ENCODE data around the gene SAG. TPM values are rescaled to one million over a fixed set of nuclear protein-coding genes. Genes with fewer than 3 reads are reported as not detected.

The SAG gene
- total RNA-seq, 1 experiment from 2014 or later: not detected

DNA sequence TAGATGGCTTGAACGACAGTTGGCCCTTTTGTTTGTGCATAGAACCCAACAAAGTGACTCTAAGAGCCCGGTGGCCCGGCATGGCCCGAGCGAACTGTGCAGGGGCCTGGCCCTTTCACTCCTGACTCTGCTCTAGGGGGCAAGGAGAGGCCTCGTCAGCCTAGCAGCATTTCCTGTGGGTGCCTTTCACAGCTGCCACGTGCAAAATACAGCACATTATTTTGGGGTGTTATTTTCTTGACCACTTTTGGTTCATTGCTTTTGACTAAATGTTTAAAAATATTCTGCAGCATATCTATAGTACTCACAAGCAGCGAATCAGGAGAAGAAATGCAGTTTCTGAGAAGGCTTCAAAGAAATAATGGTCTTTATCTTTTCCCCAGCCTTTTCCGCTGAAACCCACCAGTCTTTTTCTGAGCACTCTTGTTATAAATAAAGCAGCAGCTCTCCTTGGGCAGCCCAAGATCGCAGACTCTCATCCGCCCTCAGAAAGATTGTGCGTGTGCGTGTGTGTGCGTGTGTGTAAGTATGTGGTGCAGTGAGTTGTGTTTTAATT, 78.0 kb downstream of the SAG start:
- TF ChIP-seq, protein P1, sequence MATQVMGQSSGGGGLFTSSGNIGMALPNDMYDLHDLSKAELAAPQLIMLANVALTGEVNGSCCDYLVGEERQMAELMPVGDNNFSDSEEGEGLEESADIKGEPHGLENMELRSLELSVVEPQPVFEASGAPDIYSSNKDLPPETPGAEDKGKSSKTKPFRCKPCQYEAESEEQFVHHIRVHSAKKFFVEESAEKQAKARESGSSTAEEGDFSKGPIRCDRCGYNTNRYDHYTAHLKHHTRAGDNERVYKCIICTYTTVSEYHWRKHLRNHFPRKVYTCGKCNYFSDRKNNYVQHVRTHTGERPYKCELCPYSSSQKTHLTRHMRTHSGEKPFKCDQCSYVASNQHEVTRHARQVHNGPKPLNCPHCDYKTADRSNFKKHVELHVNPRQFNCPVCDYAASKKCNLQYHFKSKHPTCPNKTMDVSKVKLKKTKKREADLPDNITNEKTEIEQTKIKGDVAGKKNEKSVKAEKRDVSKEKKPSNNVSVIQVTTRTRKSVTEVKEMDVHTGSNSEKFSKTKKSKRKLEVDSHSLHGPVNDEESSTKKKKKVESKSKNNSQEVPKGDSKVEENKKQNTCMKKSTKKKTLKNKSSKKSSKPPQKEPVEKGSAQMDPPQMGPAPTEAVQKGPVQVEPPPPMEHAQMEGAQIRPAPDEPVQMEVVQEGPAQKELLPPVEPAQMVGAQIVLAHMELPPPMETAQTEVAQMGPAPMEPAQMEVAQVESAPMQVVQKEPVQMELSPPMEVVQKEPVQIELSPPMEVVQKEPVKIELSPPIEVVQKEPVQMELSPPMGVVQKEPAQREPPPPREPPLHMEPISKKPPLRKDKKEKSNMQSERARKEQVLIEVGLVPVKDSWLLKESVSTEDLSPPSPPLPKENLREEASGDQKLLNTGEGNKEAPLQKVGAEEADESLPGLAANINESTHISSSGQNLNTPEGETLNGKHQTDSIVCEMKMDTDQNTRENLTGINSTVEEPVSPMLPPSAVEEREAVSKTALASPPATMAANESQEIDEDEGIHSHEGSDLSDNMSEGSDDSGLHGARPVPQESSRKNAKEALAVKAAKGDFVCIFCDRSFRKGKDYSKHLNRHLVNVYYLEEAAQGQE (IDR thresholded peaks at IDR 0.05; ENCODE audit: insufficient read depth in 1 of 2, low read depth in 2 of 2, low read length in 1 of 2): no peak
- TF ChIP-seq TCF7L2 (IDR thresholded peaks at IDR 0.05; ENCODE audit: low read depth, low read length): no peak
- no peak for TF ChIP-seq SIN3A (IDR thresholded peaks at IDR 0.05; ENCODE audit: borderline replicate concordance, insufficient read depth, low read depth, low read length)
- no peak for TF ChIP-seq POLR2AphosphoS5 (IDR thresholded peaks at IDR 0.05; ENCODE audit: low read depth, low read length)
- TF ChIP-seq, protein P2, sequence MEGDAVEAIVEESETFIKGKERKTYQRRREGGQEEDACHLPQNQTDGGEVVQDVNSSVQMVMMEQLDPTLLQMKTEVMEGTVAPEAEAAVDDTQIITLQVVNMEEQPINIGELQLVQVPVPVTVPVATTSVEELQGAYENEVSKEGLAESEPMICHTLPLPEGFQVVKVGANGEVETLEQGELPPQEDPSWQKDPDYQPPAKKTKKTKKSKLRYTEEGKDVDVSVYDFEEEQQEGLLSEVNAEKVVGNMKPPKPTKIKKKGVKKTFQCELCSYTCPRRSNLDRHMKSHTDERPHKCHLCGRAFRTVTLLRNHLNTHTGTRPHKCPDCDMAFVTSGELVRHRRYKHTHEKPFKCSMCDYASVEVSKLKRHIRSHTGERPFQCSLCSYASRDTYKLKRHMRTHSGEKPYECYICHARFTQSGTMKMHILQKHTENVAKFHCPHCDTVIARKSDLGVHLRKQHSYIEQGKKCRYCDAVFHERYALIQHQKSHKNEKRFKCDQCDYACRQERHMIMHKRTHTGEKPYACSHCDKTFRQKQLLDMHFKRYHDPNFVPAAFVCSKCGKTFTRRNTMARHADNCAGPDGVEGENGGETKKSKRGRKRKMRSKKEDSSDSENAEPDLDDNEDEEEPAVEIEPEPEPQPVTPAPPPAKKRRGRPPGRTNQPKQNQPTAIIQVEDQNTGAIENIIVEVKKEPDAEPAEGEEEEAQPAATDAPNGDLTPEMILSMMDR (IDR thresholded peaks at IDR 0.05): no peak
- Histone ChIP-seq H3K4me3 (ENCODE audit: low read depth in 2 of 2, low read length in 2 of 2) (no peak overlapping the region), H3K9me3 (ENCODE audit: control insufficient read depth, insufficient read depth, low read depth, low read length) (no peaks in the 10 kb centered on the region), H3K36me3 (ENCODE audit: control insufficient read depth, insufficient read depth, low read length) (no peaks in the 10 kb centered on the region), H3K27ac (ENCODE audit: low read length) (no peak overlapping the region), H3K27me3 (ENCODE audit: control insufficient read depth, insufficient read depth, low read length) (no peaks in the 10 kb centered on the region), H3K4me1 (ENCODE audit: control insufficient read depth, insufficient read depth, low read length) (peaks cover 7% of the 10 kb centered on the region)
- ATAC-seq (no peak), DNase-seq (ENCODE audit: low read depth, low spot score) (no peak)
- CTCF ChIA-PET: no interaction called here
- in situ Hi-C loops (cut with HindIII; ENCODE audit: low pct_unique_long_range_greater_than_20kb, low sequenced_read_pairs): no loop called here
- intact Hi-C loops (cut with micrococcal nuclease; ENCODE audit: unreplicated experiment): no loop called here
- no TSS peak for BruUV-seq (replicated peaks)
- POLR2A ChIA-PET: no interaction called here

DNA sequence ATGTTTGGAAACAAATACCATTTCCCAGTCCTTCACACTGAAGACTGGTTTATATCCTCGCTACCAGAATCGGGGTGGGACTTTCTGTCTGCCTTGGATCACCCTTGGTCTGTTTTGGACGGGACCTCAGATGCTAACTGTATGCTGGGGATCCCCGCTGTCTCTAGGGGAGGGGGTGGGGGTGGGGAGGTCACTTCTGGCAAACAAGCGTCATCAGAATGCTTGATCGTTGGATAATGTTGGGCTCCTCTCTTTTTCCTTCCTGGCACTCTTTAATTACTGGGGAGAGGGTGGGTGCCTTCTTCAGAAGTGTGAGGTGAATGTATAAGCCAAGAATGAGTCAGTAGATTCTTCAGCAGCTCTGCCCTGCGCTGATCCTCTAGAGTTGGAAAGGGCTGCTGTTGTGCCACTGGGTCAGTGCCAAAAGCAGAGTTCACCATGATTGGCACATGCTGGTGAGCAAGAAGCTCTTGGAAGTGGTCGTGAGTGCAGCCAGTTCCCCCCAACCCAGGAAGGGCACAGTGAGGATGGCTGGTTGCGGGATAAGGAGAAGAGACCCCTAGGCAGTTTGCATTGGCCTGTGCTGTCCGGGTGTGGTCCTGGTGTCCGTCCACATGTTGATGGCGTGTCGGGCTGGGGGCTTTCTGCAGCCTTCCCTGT, 78.9 kb downstream of the SAG start:
- TF ChIP-seq SIN3A (IDR thresholded peaks at IDR 0.05; ENCODE audit: borderline replicate concordance, insufficient read depth, low read depth, low read length): no peak
- TF ChIP-seq, protein P1 (IDR thresholded peaks at IDR 0.05; ENCODE audit: insufficient read depth in 1 of 2, low read depth in 2 of 2, low read length in 1 of 2): no peak
- no peak for TF ChIP-seq TCF7L2 (IDR thresholded peaks at IDR 0.05; ENCODE audit: low read depth, low read length)
- no peak for TF ChIP-seq POLR2AphosphoS5 (IDR thresholded peaks at IDR 0.05; ENCODE audit: low read depth, low read length)
- TF ChIP-seq, protein P2 (IDR thresholded peaks at IDR 0.05): no peak
- no peaks in the 10 kb centered on the region for H3K27me3 ChIP-seq (ENCODE audit: control insufficient read depth, insufficient read depth, low read length)
- intact Hi-C loops (cut with micrococcal nuclease; ENCODE audit: unreplicated experiment): no loop called here
- in situ Hi-C loops (cut with HindIII; ENCODE audit: low pct_unique_long_range_greater_than_20kb, low sequenced_read_pairs): no loop called here
- no peaks in the 10 kb centered on the region for H3K9me3 ChIP-seq (ENCODE audit: control insufficient read depth, insufficient read depth, low read depth, low read length)
- no peak for DNase-seq (ENCODE audit: low read depth, low spot score)
- POLR2A ChIA-PET: no interaction called here
- CTCF ChIA-PET: no interaction called here
- no TSS peak for BruUV-seq (replicated peaks)
- no peaks in the 10 kb centered on the region for H3K36me3 ChIP-seq (ENCODE audit: control insufficient read depth, insufficient read depth, low read length)
- H3K4me3 ChIP-seq (ENCODE audit: low read depth in 2 of 2, low read length in 2 of 2): no peak overlapping the region
- H3K4me1 ChIP-seq (ENCODE audit: control insufficient read depth, insufficient read depth, low read length): peaks cover 4% of the 10 kb centered on the region
- no peak for ATAC-seq
- no peak overlapping the region for H3K27ac ChIP-seq (ENCODE audit: low read length)

All from Panc1 (cell line).